SKM-1 (cell line): ENCODE data around the gene LMNTD2.

Source experiments
- DNase-seq: peaks from one replicate; lab custom pipeline; 2025; ENCODE audit not compliant: unreplicated experiment; lab: John Stamatoyannopoulos, UW

The LMNTD2 gene, protein sequence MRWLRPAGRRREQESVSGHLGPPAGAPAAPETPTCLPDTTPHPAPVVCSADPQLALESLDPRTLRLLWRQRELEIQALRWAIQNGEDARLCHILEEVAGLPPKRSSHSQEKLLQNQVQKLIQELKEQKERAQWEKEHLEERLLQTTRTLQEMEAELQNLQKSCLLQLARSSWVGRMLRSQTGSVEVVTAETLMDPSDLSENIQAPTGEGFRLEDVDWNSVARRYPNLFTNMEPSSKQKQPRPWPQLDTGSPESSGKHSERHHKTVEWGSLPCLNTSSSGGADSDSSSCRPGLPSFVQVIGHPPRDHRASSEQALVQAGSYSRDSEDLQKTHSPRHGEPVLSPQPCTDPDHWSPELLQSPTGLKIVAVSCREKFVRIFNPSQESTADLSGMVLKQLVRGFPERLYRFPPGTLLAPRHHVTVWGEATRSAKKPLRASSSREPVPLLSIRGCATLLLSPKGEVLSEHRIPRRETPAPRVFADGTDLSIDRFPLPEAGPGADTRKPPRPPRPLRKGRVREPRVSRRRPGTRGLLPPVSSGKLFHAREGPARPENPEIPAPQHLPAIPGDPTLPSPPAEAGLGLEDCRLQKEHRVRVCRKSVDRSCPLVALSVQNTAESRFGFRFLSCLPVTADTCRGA

DNA sequence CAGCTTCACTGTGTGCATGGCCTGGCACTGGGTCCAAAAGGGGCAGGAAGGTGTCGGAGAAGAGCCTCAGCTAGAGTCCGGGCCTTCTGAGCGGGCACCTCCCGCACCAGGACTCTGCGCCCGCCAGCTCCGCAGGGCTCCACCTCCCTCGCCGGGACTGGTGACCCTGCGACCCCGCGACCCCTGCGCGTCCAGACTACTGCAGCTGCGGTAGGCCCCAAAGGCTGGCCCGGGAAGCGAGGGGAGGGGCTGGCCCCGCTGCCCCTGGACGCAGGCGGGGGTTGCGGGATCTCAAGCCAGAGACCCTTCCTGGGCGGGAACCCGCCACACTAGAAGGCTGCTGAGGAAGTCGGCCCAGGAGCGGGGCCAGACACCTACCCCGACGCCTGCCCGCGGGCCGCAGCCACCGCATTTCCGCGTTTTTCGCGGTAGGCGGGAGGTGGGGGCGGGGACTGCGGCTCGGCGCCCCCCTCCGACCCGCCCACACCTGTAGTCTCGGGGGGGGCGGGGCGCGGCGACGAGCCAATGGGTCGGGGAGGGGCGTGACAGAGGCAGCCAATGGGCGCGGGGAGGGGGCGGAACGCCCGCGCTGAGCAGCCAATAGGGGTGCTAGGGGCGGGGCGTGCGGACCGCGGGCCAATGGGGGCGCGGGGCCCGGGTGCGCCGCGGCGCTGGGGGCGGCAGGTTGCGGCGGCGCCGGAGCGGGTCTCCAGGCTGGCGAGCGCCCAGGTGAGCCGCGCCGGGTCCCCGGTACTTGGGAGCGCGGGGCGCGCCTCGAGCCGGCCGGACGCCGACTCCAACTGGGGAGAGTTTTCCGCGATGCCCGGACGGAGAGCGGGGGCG is at the start of gene LMNTD2, which contains the start of gene RASSF7:
Gene LMNTD2, minus strand, starts transcription at position 434 of the 843 bp plus-strand sequence. Its CDS starts 22 bp downstream, at position 412.
Gene RASSF7, plus strand, starts transcription at position 666 of the 843 bp plus-strand sequence. CDS start 799 bp downstream, outside the sequence.
- DNase-seq = peak; percentile 82

- no peak for DNase-seq
Measured at GRCh38 chr11:609341-609811, 48.8 kb upstream of the LMNTD2 start.

GRCh38 chr11:608791-609251 is 48.3 kb upstream of the LMNTD2 start:
- DNase-seq = no peak

DNA sequence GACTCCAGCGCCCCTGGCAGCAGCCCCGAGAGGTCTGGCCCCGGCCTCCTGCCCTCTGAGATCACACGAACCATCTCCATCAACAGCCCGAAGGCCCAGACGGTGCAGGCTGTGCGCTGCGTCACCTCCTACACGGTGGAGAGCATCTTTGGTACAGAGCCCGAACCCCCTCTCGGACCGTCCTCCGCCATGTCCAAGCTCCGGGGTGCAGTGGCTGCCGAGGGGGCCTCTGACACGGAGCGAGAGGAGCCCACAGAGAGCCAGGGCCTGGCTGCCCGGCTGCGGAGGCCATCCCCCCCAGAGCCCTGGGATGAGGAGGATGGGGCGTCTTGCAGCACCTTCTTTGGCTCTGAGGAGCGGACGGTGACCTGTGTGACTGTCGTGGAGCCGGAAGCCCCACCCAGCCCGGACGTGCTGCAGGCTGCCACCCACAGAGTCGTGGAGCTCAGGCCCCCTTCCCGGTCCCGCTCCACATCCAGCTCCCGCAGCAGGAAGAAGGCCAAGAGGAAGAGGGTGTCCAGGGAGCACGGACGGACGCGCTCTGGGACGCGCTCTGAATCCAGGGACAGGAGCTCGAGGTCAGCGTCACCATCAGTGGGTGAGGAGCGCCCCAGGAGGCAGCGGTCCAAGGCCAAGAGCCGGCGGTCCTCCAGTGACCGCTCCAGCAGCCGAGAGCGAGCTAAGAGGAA is 47.6 kb upstream of the LMNTD2 start:
- DNase-seq = no peak

DNA sequence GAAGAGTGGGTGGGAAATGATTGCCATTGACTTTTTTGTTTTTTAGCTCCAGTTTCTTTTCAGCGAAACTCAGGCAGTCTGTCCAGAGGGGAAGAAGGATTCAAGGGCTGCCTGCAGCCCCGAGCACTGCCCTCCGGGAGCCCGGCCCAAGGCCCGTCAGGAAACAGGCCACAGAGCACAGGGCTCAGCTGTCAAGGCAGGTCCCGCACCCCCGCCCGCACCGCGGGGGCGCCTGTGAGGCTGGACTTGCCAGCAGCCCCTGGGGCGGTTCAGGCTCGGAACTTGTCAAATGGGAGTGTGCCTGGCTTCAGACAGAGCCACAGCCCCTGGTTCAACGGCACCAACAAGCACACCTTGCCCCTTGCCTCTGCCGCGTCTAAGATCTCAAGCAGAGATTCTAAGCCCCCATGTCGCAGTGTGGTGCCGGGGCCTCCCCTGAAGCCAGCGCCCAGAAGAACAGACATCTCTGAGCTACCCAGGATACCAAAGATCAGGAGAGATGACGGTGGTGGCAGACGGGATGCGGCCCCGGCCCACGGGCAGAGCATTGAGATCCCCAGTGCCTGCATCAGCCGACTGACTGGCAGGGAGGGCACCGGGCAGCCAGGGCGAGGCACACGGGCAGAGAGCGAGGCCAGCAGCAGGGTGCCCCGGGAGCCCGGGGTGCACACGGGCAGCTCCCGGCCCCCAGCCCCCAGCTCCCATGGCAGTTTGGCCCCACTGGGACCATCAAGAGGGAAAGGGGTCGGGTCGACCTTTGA is 46.7 kb upstream of the LMNTD2 start:
- no peak for DNase-seq

DNA sequence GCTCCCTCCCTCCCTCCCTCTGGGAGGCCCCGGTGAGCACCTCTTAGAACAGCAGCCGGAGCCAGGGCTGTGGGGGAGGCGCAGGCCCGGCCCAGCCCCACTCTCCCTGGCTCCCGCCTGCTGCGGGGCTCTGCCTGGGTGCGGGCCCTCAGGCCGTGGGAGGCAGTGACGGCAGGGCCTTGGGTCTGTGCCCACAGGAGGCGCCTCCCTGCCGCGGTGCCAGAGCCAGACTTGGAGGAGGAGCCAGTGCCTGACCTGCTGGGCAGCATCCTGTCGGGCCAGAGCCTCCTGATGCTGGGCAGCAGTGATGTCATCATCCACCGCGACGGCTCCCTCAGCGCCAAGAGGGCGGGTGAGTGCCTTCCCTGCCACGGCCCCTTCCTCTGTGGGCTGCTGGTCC is 45.7 kb upstream of the LMNTD2 start:
- DNase-seq = no peak

GRCh38 chr11:605286-606129 is 45.0 kb upstream of the LMNTD2 start:
- no peak for DNase-seq

DNA sequence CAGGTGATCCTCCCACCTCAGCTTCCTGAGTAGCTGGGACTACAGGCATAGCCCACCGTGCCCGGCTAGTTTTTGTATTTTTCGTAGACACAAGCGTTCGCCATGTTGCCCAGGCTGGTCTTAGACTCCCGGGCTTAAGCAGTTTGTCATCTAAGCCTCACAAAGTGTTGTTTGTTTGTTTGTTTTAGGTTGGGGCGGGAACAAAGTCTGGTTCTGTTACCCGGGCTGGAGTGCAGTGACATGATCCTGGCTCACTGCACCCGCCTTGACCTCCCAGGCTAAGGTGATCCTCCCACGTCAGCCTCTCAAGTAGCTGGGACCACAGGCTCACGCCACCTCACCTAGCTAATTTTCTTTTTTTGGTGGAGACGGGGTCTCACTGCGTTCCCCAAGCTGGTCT is 42.6 kb upstream of the LMNTD2 start:
- DNase-seq = no peak

DNA sequence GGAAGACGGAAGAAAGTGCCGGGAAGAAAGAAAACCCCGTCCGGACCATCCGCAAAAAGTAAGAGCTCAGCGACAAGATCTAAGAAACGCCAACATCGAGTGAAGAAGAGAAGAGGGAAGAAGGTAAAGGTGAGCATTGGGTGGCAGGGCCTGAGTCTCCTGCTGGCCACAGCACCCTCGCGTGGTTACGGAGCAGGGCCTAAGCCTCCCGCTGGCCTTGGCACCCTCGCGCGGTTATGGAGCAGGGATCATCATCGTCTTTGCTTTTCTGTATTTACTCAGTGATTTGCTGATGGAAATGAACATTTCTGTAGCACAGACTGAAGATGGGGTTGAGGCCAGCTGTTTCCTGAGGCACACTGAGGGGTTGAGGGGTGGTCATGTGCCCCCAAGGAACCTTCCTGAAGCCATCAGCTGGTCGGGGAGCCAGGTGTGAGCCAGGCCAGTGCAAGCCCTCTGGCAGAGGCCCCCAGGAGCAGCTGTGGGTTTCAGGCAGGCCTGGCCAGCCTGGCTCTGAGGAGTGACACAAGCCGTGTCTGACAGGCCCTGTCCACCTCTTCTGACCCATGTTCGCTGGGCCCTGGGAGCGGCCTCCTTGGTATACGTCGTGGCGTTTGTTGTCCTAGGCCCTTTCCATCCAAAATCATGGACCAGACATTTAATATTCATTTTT is 41.2 kb upstream of the LMNTD2 start:
- DNase-seq = no peak

GRCh38 chr11:598005-598680 is 37.6 kb upstream of the LMNTD2 start:
- no peak for DNase-seq

DNA sequence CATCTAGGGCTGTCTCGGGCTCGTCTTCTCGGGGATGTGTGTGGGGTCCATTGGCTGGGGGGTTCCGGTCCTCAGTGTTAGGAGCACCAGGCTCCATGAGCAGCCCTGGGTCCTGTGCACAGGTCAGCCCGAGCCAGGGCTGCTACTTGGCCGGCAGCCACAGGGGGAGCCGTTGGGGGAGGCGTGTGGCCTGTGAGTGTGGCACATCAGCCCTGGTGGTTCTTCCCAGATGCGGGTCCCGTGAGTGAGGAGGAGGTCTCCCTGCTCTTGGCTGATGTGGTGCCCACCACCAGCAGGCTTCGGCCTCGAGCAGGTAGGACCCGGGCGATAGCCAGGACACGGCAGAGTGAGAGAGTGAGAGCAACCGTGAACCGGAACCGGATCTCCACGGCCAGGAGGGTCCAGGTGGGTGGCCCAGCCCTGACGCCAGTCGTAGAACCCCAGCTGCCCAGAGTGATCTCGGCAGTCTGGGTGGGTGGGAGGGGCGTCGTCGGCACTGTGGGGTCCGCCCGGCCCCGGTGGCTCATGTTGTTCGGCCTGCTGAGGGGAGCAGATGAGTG is 36.7 kb upstream of the LMNTD2 start:
- no peak for DNase-seq

- no peak for DNase-seq
Measured at GRCh38 chr11:596374-596773, 35.8 kb upstream of the LMNTD2 start.

GRCh38 chr11:595400-595799 is 34.9 kb upstream of the LMNTD2 start:
- no peak for DNase-seq

DNA sequence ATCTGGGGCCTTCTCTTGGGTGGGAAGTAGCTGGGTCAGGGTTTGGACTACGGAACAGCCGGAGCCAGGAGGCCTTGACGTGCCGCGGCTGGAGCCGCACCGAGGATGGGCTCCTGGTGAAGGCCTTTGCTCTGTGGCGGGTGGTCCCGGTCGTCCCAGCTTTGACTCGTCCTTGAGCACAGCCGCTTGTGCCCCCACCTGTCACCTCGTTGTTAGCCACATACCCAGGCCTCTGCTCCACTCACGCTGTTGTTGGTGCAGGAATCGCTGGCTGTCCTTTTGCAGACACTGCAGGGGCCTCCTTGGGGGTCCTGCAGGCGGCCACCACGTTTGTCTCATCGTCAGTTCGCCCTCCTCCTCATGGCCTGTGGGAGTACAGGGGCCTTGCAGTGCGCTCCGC is 32.8 kb upstream of the LMNTD2 start:
- DNase-seq = no peak

DNA sequence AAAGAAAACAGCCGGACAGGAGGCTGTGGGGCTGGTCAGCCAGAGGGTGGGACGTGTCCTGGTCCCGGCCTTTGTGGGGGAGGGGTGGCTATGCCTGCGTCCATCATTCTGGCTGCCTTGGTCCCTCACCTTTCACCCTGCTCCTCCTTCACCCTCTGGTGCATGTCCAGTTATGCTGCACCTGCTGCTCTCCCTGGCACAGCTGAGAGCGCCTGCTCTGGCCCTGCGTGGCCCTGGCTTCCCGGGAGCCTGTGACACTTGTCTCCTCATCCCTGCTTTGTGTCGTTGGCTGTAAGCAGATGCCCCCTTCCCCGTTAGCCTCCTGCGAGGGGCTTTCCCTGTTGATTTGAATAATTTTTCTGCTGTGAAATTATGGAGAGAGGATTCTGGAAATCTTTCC is 32.4 kb upstream of the LMNTD2 start:
- no peak for DNase-seq

DNA sequence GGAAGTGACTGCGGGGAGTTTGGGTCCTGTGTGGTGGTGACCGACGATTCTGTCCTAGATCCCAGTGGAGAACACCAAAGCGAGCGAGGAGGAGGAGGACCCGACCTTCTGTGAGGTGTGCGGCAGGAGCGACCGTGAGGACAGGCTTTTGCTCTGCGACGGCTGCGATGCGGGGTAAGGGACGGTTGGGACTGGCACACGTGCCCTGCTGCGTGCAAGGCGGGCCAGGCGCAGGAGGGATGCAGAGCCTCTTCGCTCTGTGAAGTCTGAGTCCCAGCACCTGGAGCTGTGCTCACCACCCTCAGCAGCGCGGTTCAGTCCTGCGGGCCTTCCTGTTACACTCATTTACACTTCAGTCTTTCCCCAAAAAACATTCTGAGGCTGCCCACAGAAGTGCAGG is 32.0 kb upstream of the LMNTD2 start:
- DNase-seq = no peak

DNA sequence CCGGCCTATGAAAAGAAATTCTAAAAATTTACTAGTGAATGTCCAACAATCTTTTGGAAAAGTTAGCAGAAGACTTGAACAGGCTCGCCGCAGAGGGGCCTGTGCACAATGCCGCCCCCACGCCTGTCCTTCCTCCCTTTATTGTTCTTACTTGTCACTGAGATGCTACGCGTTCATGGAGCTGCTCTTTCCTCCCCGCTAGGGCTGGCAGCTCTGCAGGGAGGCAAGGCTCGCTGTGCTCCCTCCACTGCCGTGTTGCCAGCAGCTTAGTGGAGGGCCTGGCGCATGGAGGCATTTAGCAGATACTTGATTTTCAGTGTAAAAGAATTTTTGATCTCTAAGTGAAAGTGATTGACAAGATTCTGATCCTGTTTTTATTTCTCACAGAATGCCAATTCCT is 30.5 kb upstream of the LMNTD2 start:
- DNase-seq = no peak

- DNase-seq = no peak
Measured at GRCh38 chr11:589798-590197, 29.3 kb upstream of the LMNTD2 start.
